HCT116 (cell line): Measurements from ENCODE around the gene SNURF. TPM values are rescaled to one million over a fixed set of nuclear protein-coding genes. Genes with fewer than 3 reads are reported as not detected.

Experiments used
- ATAC-seq: fragments of 200-7000 bp; cut with Tn5 transposase; 2 replicates; pipeline ENCODE4 v1.9.1; 2020; ENCODE audit warnings: mild to moderate bottlenecking, moderate library complexity
- BruUV-seq: library from RNA; stranded (reverse); fragments of 400-500 nt; replicated peaks from 2 replicates; lab custom pipeline; 2021; lab: Mats Ljungman, UMichigan
- CTCF ChIA-PET: fragments of 300-600 bp; sonication (Branson Sonifier 250); formaldehyde crosslinking; loops from one replicate; lab custom pipeline; 2021; ENCODE audit warnings: antibody characterized with exemption; lab: Charles Lee
- POLR2A ChIA-PET: fragments of 300-600, 350-600 bp; sonication (Branson Sonifier 250); formaldehyde crosslinking; loops from one replicate; lab custom pipeline; 2021; ENCODE audit warnings: antibody characterized with exemption; lab: Charles Lee
- RAD21 ChIA-PET, 2 experiments: fragments of 300-600 bp; sonication (Branson Sonifier 250); formaldehyde crosslinking; loops; one replicate each; lab custom pipeline; 2023; ENCODE audit warnings: low total read pairs in 2 of 2; ENCODE audit not compliant: uncharacterized antibody in 2 of 2, unreplicated experiment in 2 of 2, low non-redundant PET in 1 of 2; lab: Charles Lee
- DNase-seq: peaks from one replicate; pipeline ENCODE4 v3.0.0-alpha.2; 2010; ENCODE audit warnings: low read depth, low spot score
- H2AFZ ChIP-seq: fragments of 200-600 bp; shearing (Covaris generic), sonication (generic); 2 replicates; pipeline ENCODE4 v1.6.1; 2017; ENCODE audit warnings: low read depth, mixed run types, mixed read lengths, antibody characterized with exemption, low read length; ENCODE audit not compliant: poor library complexity, severe bottlenecking
- H3K27ac ChIP-seq: 2 replicates; pipeline ENCODE4 v1.5.1; 2012; ENCODE audit warnings: low read depth, low read length
- H3K27me3 ChIP-seq: fragments of 200-600 bp; sonication (generic); 2 replicates; pipeline ENCODE4 v1.6.1; 2016; ENCODE audit warnings: mixed run types, low read length, mixed read lengths; ENCODE audit not compliant: insufficient read depth
- H3K36me3 ChIP-seq, 2 experiments: fragments of 200-500 bp in 1 of 2; fragments of 200-600 bp in 1 of 2; sonication (Bioruptor generic) in 1 of 2; sonication (generic) in 1 of 2; 2 replicates each; pipeline versions ENCODE4 v1.5.1 to v1.6.1; 2014 to 2016; ENCODE audit warnings: low read length in 2 of 2, inconsistent platforms in 1 of 2, mixed read lengths in 1 of 2, mixed run types in 1 of 2; ENCODE audit not compliant: insufficient read depth in 2 of 2, control insufficient read depth in 1 of 2
- H3K4me1 ChIP-seq, 2 experiments: fragments of 200-600 bp in 1 of 2; sonication (generic) in 1 of 2; 2 replicates each; pipeline versions ENCODE4 v1.5.1 to v1.6.1; 2012 to 2017; ENCODE audit warnings: low read length in 2 of 2, inconsistent platforms in 1 of 2, mild to moderate bottlenecking in 1 of 2, mixed read lengths in 1 of 2, mixed run types in 1 of 2, moderate library complexity in 1 of 2; ENCODE audit not compliant: insufficient read depth in 2 of 2, control insufficient read depth in 1 of 2
- H3K4me2 ChIP-seq: fragments of 200-600 bp; sonication (generic); 2 replicates; pipeline ENCODE4 v1.6.1; 2017; ENCODE audit warnings: mixed run types, low read length, mixed read lengths
- H3K4me3 ChIP-seq, 2 experiments: fragments of 200-600 bp in 1 of 2; sonication (generic) in 1 of 2; replicated peaks in 1 of 2; 2 replicates each; pipeline ENCODE4 v1.5.1; 2011 to 2016; ENCODE audit warnings: low read length in 2 of 2, control low read depth in 1 of 2, low read depth in 1 of 2, mild to moderate bottlenecking in 1 of 2, mixed read lengths in 1 of 2, mixed run types in 1 of 2
- H3K79me2 ChIP-seq: fragments of 200-600 bp; sonication (generic); 2 replicates; pipeline ENCODE4 v1.6.1; 2017; ENCODE audit warnings: mild to moderate bottlenecking, mixed run types, low read length, moderate library complexity, mixed read lengths; ENCODE audit not compliant: insufficient read depth
- H3K9ac ChIP-seq: fragments of 200-600 bp; sonication (generic); 2 replicates; pipeline ENCODE4 v1.6.1; 2016; ENCODE audit warnings: low read length, mixed read lengths
- H3K9me2 ChIP-seq: fragments of 200-600 bp; sonication (generic), shearing (Covaris generic); 2 replicates; pipeline ENCODE4 v1.6.1; 2017; ENCODE audit warnings: mixed run types, mild to moderate bottlenecking, moderate library complexity; ENCODE audit not compliant: insufficient read depth
- H3K9me3 ChIP-seq, 2 experiments: fragments of 200-500 bp in 1 of 2; fragments of 200-600 bp in 1 of 2; sonication (Bioruptor generic) in 1 of 2; sonication (generic) in 1 of 2; 2 replicates each; pipeline ENCODE4 v1.6.1; 2014 to 2017; ENCODE audit warnings: low read length in 2 of 2, mixed read lengths in 2 of 2, inconsistent platforms in 1 of 2, low read depth in 1 of 2, mild to moderate bottlenecking in 1 of 2, mixed run types in 1 of 2, moderate library complexity in 1 of 2; ENCODE audit not compliant: control insufficient read depth in 1 of 2, insufficient read depth in 1 of 2
- H4K20me1 ChIP-seq: fragments of 200-600 bp; sonication (generic), shearing (Covaris generic); 2 replicates; pipeline ENCODE4 v1.6.1; 2017; ENCODE audit warnings: mixed run types, mild to moderate bottlenecking, moderate library complexity; ENCODE audit not compliant: insufficient read depth
- CBX3 ChIP-seq: IDR thresholded peaks from 2 replicates; pipeline ENCODE4 v1.6.1; 2012; ENCODE audit warnings: low read depth
- EGR1 ChIP-seq: IDR thresholded peaks from 2 replicates; pipeline ENCODE4 v1.6.1; 2012; ENCODE audit warnings: low read depth
- ELF1 ChIP-seq: IDR thresholded peaks from 2 replicates; pipeline ENCODE4 v1.6.1; 2012; ENCODE audit warnings: low read depth, borderline replicate concordance
- EZH2 ChIP-seq: fragments of 200-600 bp; sonication (generic); IDR thresholded peaks from 2 replicates; pipeline ENCODE4 v1.6.1; 2017; ENCODE audit warnings: antibody characterized with exemption, mixed run types
- EZH2phosphoT487 ChIP-seq: fragments of 200-600 bp; IDR thresholded peaks from 2 replicates; pipeline ENCODE4 v1.6.1; 2018; ENCODE audit warnings: antibody characterized with exemption, borderline replicate concordance
- FOSL1 ChIP-seq: IDR thresholded peaks from 2 replicates; pipeline ENCODE4 v1.6.1; 2012; ENCODE audit warnings: low read depth
- JUND ChIP-seq: IDR thresholded peaks from 2 replicates; pipeline ENCODE4 v1.6.1; 2012
- POLR2A ChIP-seq: IDR thresholded peaks from 2 replicates; pipeline ENCODE4 v1.7.0; 2011; ENCODE audit warnings: borderline replicate concordance; ENCODE audit not compliant: insufficient read depth, insufficient read length; ENCODE audit errors: extremely low read depth
- SIN3A ChIP-seq: IDR thresholded peaks from 2 replicates; pipeline ENCODE4 v1.6.1; 2012; ENCODE audit warnings: low read depth
- TCF7L2 ChIP-seq: IDR thresholded peaks from 2 replicates; pipeline ENCODE4 v1.7.0; 2011; ENCODE audit warnings: borderline replicate concordance, inconsistent platforms; ENCODE audit not compliant: insufficient read depth, insufficient read length; ENCODE audit errors: extremely low read depth
- intact Hi-C: fragments of 100-400 bp; cut with micrococcal nuclease; formaldehyde crosslinking; loops from 2 replicates; pipeline ENCODE4 v1.10.0; 2022
- total RNA-seq: library from RNA; stranded (reverse); gene quantifications from one replicate; pipeline ENCODE4 v1.2.1, GENCODE V29; 2021; ENCODE audit not compliant: unreplicated experiment
- TF ChIP-seq, protein P1 (sequence below): IDR thresholded peaks from 2 replicates; pipeline ENCODE4 v1.6.1; 2012
- TF ChIP-seq, protein P2 (sequence below), 3 experiments: fragments of 200-600 bp in 1 of 3; sonication (generic) in 1 of 3; IDR thresholded peaks in 2 of 3; conservative IDR thresholded peaks in 1 of 3; 2 replicates each; pipeline ENCODE4 v1.5.1; 2012 to 2017; ENCODE audit warnings: low read depth in 2 of 3, low read length in 2 of 3, antibody characterized with exemption in 1 of 3, borderline replicate concordance in 1 of 3, control low read depth in 1 of 3, mild to moderate bottlenecking in 1 of 3, mixed read lengths in 1 of 3, mixed run types in 1 of 3, moderate library complexity in 1 of 3; ENCODE audit not compliant: insufficient read depth in 1 of 3

SNURF gene
- total RNA-seq, 1 experiment from 2014 or later: 0.44 TPM

DNA sequence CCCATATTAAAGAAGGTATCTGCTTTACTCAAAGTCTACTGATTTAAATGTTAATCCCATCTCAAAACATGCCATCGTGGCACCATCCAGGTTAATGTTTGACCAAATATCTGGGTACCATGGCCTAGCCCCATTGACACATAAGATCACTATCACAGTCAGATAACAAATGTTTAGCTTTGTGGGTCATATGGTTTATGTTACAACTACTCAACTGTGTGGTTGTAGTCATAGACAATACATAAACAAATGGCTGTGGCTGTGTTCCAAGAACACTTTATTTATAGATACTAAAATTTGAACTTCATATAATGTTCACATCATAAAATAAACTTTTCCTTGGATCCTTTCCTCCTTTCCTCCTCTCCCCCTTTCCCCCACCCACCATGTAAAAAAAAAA is 9.8 kb upstream of the SNURF start:
- RAD21 ChIA-PET: no interaction called here
- no TSS peak for BruUV-seq
- ATAC-seq: no peak

DNA sequence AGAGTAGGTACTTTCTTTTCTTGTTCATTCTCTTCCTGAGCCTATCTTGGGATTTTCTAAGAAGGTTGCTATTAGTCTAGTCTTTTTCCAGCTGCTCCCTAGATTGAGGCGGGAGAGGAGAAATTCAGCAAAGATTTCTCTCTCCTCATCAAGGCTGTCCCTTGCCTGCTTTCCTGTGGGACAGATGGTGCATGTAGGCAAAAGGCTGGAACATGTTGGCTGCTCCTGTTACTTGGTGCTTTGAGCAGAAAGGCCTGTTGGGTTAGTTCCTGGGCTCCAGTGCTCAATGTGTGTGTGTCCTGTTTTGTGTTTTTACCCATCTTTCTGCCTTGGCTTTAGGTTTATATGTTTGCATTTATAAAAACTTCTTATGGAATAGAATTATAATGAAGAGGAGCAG is 9.1 kb upstream of the SNURF start:
- RAD21 ChIA-PET: no interaction called here
- H3K4me1 ChIP-seq: no peaks in the 10 kb centered on the region
- no peaks in the 10 kb centered on the region for H3K9me2 ChIP-seq

More for the DNA sequence above, 9.8 kb upstream of the SNURF start:
- H2AFZ ChIP-seq: no peak overlapping the region
- H3K36me3 ChIP-seq: no peaks in the 10 kb centered on the region
- H3K27me3 ChIP-seq: no peaks in the 10 kb centered on the region
- no peaks in the 10 kb centered on the region for H3K9me2 ChIP-seq
- no peak for DNase-seq
- H3K9ac ChIP-seq: no peak overlapping the region
- H3K79me2 ChIP-seq: no peaks in the 10 kb centered on the region
- H4K20me1 ChIP-seq: no peaks in the 10 kb centered on the region
- ChIA-PET POLR2A (no interaction called here), CTCF (no interaction called here)
- peaks cover 11 to 19% of the 10 kb centered on the region in 2 experiments; a peak in 2 of 4 replicates for H3K9me3 ChIP-seq
- intact Hi-C loops: no loop called here
- H3K27ac ChIP-seq: no peak overlapping the region
- no peak for TF ChIP-seq JUND
- no peak for TF ChIP-seq CBX3
- TF ChIP-seq SIN3A: no peak
- TF ChIP-seq TCF7L2: no peak
- TF ChIP-seq FOSL1: no peak
- no peak for TF ChIP-seq EGR1
- no peak for TF ChIP-seq EZH2phosphoT487
- no peak for TF ChIP-seq ELF1
- no peak for TF ChIP-seq EZH2
- no peak for TF ChIP-seq POLR2A
- TF ChIP-seq, protein P1, sequence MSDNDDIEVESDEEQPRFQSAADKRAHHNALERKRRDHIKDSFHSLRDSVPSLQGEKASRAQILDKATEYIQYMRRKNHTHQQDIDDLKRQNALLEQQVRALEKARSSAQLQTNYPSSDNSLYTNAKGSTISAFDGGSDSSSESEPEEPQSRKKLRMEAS: no peak
- H3K4me1 ChIP-seq: no peaks in the 10 kb centered on the region
- H3K4me3 ChIP-seq: no peak overlapping the region
- H3K4me2 ChIP-seq: no peak overlapping the region

More for the DNA sequence above, 9.1 kb upstream of the SNURF start:
- Histone ChIP-seq H3K36me3 (no peaks in the 10 kb centered on the region), H2AFZ (no peak overlapping the region), H3K9me3 (peaks cover 11 to 19% of the 10 kb centered on the region in 2 experiments; a peak in 2 of 4 replicates), H3K27me3 (no peaks in the 10 kb centered on the region), H3K4me3 (no peak overlapping the region), H3K4me2 (no peak overlapping the region), H3K27ac (no peak overlapping the region), H3K9ac (no peak overlapping the region), H4K20me1 (no peaks in the 10 kb centered on the region), H3K79me2 (no peaks in the 10 kb centered on the region)
- TF ChIP-seq, protein P2, sequence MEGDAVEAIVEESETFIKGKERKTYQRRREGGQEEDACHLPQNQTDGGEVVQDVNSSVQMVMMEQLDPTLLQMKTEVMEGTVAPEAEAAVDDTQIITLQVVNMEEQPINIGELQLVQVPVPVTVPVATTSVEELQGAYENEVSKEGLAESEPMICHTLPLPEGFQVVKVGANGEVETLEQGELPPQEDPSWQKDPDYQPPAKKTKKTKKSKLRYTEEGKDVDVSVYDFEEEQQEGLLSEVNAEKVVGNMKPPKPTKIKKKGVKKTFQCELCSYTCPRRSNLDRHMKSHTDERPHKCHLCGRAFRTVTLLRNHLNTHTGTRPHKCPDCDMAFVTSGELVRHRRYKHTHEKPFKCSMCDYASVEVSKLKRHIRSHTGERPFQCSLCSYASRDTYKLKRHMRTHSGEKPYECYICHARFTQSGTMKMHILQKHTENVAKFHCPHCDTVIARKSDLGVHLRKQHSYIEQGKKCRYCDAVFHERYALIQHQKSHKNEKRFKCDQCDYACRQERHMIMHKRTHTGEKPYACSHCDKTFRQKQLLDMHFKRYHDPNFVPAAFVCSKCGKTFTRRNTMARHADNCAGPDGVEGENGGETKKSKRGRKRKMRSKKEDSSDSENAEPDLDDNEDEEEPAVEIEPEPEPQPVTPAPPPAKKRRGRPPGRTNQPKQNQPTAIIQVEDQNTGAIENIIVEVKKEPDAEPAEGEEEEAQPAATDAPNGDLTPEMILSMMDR (IDR thresholded peaks at IDR 0.05 in 2 of 3, conservative IDR thresholded peaks at IDR 0.05 in 1 of 3; ENCODE audit: borderline replicate concordance in 1 of 3, insufficient read depth in 1 of 3, low read depth in 2 of 3, low read length in 2 of 3): no peak
- TF ChIP-seq EZH2 (no peak), POLR2A (no peak), JUND (no peak)
- intact Hi-C loops: no loop called here
- DNase-seq: no peak
- ChIA-PET CTCF (no interaction called here), POLR2A (no interaction called here)
- BruUV-seq: no TSS peak
- no peak for ATAC-seq
